HG03342 (cell line): ENCODE results near the gene TRERF1.
"Not testable (repeated sequence)": the region's sequence is repeated elsewhere in the genome, so short reads cannot be mapped to it uniquely, and the experiment has no call there.

Experiments used
- ATAC-seq: cut with Tn5 transposase; IDR thresholded peaks from one replicate; pipeline ENCODE4 v1.9.1; 2021; ENCODE audit warnings: mild to moderate bottlenecking, moderate library complexity; ENCODE audit not compliant: unreplicated experiment

Gene TRERF1

DNA sequence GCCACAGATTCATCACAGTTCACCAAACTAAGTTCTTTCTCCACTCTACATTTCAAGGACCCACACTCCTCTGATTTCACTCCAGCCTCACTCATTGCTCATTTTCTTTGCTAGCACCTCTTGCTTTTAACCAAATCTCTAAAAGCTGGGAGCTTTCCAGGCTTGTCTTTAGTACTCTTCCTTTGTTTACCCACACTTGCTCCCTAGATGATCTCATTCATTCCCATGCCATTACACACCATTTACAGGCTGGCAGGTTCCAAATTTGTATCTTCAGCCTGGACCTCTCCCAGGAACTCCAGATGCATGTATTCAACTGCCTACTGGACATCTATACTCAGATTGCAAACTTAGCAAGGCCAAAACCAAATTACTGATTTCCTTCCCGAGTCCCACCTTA, 251.7 kb downstream of the TRERF1 start:
- no peak for ATAC-seq

DNA sequence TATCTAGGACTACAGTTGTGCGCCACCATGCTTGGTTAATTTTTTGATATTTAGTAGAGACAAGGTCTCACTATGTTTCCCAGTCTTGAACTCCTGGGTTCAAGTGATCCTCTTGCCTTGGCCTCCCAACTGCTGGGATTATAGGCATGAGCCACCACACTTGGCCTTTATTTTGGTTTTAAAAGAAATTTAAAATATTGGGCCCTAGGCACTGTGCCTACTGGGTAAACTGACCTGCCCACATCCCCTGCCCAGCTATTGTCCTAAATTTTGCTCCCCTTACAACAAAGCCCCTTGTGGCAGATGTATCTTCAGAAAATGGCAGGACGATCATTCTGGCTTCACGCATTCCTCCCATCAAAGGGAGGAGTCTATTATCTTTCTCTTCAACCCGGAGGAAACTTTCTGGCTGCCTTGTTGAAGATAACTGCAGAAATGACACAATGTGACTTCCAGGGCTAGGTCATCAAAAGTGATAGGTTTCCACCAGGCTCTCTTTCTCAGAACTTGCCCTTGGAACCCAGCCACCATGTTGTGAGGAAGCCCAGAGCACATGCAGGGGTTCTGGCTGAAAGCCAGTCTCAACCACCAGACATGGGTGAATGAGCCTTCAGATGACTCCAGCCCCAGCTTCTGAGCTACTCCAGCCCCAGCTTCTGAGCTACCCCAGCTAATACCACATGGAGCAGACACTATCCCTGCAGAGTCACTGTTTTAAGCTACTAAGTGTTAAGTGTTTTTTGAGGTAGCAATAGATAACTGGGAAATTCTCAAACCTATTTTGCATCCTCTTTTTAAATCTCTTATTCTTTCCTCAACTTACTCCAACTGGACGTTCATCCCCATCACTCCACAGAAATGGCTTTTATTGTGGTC, 252.4 kb downstream of the TRERF1 start:
- ATAC-seq: no peak

DNA sequence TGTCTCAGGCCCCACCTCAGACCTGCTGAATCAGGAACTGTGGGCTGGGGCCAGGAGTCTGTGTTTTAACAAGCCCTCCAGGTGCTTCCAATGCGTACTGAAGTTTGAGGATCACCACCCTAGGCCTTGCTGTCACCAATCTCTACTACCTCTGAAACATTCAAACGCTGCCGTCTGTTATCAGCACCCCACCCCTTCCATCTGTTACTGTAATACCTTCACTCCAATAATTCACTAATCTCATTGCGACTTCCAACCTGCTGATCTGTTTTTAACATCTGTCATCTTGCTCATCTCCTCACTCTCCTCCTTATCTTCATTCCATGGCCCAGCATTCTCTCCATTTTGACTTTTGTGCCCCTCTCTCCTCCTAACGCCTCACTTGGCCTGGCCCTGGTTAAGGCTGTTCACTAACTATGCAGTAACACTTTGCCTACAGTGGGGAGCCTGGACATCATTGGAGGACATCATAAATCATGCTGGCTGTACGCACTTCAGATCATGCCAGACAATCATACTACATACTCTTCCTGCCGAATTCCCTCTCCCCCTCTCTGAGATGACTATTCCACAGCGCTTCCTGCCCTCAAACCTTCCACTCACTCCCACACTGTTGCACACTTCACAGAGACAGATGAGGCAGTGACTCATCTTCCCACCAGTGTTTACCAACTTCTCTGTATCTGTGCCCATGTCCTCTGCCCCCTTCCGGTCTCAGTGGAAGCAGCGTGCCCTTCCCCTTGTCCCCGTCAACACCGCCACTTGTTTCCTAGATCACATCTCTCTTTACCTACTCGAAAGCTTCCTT, 254.0 kb downstream of the TRERF1 start:
- no peak for ATAC-seq

- no peak for ATAC-seq
Observed at GRCh38 chr6:42195415-42195814, 256.3 kb downstream of the TRERF1 start.

GRCh38 chr6:42194056-42194455, 257.7 kb downstream of the TRERF1 start:
- no peak for ATAC-seq

- no peak for ATAC-seq
Observed at GRCh38 chr6:42193491-42193894, 258.2 kb downstream of the TRERF1 start.

DNA sequence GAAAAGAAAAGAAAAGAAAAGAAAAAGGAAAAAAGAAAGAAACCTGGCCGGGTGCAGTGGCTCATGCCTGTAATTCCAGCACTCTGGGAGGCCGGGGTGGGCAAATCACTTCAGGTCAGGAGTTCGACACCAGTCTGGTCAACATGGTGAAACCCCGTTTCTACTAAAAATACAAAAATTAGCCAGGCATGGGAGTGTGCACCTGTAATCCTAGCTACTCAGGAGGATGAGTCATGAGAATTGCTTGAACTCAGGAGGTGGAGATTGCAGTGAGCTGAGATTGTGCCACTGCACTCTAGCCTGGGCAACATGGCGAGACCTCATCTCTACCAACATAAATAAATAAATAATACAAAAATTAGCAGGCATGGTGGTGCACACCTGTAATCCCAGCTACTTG, 259.3 kb downstream of the TRERF1 start:
- ATAC-seq: not testable (repeated sequence)

- no peak for ATAC-seq
Observed at GRCh38 chr6:42190554-42191183, 261.1 kb downstream of the TRERF1 start.

DNA sequence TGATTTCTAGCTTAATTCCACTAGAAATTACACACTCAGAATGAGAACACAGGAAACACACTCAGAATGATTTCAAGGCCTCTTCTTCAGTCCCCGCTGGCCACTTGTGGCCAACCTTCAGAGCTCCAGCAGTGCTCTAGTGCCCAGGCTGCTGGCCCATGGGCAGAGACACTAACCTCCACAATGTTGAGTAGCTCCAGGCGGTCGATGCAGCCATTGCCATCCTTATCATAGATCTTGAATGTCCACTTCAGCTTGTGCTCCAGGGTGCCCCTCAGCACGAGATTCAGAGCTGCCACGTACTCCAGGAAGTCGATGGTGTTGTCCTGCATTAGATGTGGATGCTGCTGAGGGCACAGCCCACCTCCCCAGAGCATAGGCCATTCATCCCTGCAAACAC, 263.3 kb downstream of the TRERF1 start:
- no peak for ATAC-seq

GRCh38 chr6:42185597-42185996, 266.1 kb downstream of the TRERF1 start:
- ATAC-seq: no peak

DNA sequence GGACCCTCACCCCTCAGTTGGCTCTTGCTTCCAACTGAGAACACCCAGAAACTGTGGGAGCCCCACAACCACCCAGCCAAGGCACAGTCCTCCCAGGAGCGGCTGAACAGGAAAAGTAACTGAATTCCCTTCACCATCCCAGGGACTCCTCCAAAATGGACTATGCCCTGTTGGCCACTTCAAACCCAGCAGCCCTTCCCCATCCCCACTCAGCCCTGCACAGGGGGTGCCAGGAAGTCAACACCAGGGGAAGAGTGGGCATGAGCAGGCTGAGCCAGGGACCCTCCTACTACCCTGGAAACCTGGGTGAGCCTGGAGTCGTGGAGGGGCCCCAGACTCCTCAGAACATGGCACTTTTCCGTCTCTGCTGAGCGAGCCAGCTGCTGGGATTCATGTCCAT, 267.3 kb downstream of the TRERF1 start:
- ATAC-seq: no peak

- ATAC-seq: no peak
Observed at GRCh38 chr6:42182101-42182500, 269.6 kb downstream of the TRERF1 start.

DNA sequence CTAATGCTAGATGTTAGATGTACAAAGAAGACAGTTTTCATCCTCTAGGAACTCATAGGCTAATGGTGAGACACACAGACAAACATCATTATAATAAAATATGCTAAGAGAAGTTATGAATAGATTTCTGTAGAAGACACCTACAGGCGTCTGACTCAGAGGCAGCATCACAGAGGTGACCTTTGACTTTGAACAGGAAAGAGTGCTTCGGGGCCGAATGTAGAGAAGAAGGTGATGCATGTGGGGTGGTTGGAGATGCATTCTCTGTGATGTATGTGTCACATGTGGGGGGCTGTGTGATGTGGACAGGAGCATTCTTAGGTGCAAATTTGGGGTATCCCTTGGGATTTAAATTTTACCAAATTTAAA, 271.8 kb downstream of the TRERF1 start:
- ATAC-seq: no peak

GRCh38 chr6:42179261-42179944, 272.3 kb downstream of the TRERF1 start:
- no peak for ATAC-seq

DNA sequence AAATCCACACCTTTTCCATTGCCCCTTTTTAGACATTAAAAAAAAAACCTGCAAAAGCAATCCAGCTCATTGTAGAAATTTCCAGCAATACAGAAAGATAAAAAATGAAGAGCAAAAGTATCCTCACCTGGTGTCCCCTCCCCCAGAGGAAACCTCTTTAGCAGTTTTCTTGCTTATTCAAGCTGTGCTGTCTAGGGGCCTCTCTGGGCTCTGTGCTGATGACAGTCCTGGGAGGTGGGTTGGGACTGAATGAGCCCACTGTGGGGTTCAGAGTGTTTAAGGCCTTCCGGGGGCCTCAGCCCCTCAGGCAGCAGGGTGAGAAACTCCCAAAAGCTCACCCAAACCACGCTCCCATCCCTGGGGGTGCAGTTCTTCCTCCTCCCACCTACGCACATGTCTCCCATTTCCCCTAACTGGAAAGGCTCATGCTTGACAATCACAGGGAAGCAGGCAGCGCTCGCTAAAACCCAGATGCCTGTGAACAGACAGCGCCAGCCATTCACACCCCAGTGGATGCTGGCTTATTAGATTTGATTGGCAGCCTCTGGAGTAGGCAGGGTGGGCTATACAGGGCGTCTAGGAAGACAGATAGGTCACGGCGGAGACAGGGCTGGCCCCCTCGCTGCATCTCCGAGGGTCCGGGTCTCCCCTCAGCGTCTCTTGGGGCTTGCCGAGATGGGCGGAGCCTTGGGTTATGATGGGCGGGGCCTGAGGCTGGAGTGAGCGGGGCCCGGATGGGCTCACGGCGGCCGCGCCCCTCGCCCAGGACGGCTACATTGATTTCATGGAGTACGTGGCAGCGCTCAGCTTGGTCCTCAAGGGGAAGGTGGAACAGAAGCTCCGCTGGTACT, 274.0 kb downstream of the TRERF1 start:
- no peak for ATAC-seq

DNA sequence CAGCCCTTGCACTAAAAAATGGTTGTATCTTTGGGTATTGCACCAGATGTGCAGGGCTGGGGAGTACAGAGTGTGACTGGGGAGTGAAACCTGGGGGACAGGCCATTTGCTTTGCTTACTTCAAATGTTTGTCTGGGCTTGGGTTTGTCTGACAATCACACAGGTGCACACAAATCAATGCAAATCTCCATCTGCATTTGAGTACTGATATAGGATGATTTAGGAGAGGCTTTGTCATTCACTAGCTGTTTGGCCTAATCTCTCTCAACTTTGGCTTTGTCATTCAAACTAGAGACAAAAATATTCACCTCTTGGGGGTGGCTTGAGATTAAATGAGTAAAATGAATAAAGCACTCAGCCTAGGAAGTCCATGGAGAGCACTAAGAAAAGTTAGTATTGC, 274.7 kb downstream of the TRERF1 start:
- ATAC-seq: no peak

DNA sequence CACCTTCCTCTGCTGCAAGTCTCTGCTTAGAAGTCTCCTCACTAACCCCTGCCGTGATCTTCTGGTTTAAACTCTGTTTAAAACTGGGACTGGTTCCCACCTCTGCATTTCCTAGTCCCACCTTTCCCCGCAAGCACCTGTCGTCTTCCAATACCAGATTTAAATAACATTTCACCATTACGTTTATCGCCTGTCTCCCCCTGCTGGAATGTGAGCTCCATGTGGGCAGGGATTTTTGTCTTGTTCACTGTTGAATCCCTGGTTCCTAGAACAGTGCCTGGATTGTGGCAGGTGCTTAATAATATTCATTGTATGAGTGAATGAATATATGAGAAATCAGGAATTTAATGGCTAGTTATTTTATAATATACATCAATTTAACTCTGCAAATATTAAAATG, 275.9 kb downstream of the TRERF1 start:
- no peak for ATAC-seq
